Calu3 (cell line): ENCODE results near the gene CPT1B. TPM values are rescaled to one million over a fixed set of nuclear protein-coding genes. Genes with fewer than 3 reads are reported as not detected.

ENCODE experiments used
- BruUV-seq: library from RNA; stranded (reverse); fragments of 400-500 nt; replicated peaks from 2 replicates; lab custom pipeline; 2021; lab: Mats Ljungman, UMichigan
- CTCF ChIA-PET: fragments of 300-600 bp; sonication (Branson Sonifier 250); formaldehyde crosslinking; loops from one replicate; lab custom pipeline; 2022; ENCODE audit warnings: antibody characterized with exemption; lab: Charles Lee
- DNase-seq: peaks from one replicate; pipeline ENCODE4 v3.0.0; 2022
- H3K27ac Mint-ChIP-seq: one replicate; pipeline ENCODE4 v1.8.0; 2022; ENCODE audit warnings: mixed read lengths; ENCODE audit not compliant: unreplicated experiment
- H3K27me3 Mint-ChIP-seq: one replicate; pipeline ENCODE4 v1.8.0; 2022; ENCODE audit warnings: mixed read lengths; ENCODE audit not compliant: unreplicated experiment
- H3K36me3 Mint-ChIP-seq: one replicate; pipeline ENCODE4 v1.8.0; 2022; ENCODE audit warnings: mild to moderate bottlenecking, moderate library complexity, mixed read lengths; ENCODE audit not compliant: insufficient read depth, unreplicated experiment
- H3K4me1 Mint-ChIP-seq: one replicate; pipeline ENCODE4 v1.8.0; 2022; ENCODE audit warnings: mild to moderate bottlenecking, low read depth, mixed read lengths; ENCODE audit not compliant: unreplicated experiment
- H3K4me3 Mint-ChIP-seq: one replicate; pipeline ENCODE4 v1.8.0; 2022; ENCODE audit warnings: mild to moderate bottlenecking, low read depth, moderate library complexity, mixed read lengths; ENCODE audit not compliant: unreplicated experiment
- H3K9me3 Mint-ChIP-seq: one replicate; pipeline ENCODE4 v1.8.0; 2022; ENCODE audit warnings: low read depth, mixed read lengths; ENCODE audit not compliant: unreplicated experiment
- CTCF ChIP-seq: fragments of 200-600 bp; IDR thresholded peaks from one replicate; pipeline ENCODE4 v1.8.0; 2022; ENCODE audit warnings: antibody characterized with exemption; ENCODE audit not compliant: unreplicated experiment
- intact Hi-C: fragments of 100-400 bp; cut with micrococcal nuclease; formaldehyde crosslinking; loops from one replicate; pipeline ENCODE4 v1.10.0; 2022; ENCODE audit not compliant: unreplicated experiment
- total RNA-seq: library from RNA; stranded (reverse); gene quantifications from 2 replicates; pipeline ENCODE4 v1.2.3, GENCODE V29; 2022

Gene CPT1B
- total RNA-seq, 1 experiment from 2014 or later, result 72.6 TPM

GRCh38 chr22:50613291-50613981 is 35.2 kb upstream of the CPT1B start:
- Mint-ChIP-seq H3K27me3 (peaks cover 31% of the 10 kb centered on the region), H3K4me1 (peaks cover 11% of the 10 kb centered on the region), H3K27ac (no peak overlapping the region), H3K4me3 (peak overlapping the region; percentile 24), H3K36me3 (no peaks in the 10 kb centered on the region), H3K9me3 (no peaks in the 10 kb centered on the region)
- DNase-seq, result peak; percentile 61
- intact Hi-C loops, result no loop called here
- CTCF ChIA-PET, result interaction anchor here (1.4 kb wide), 1 partner anchor 88 kb away, joined by 7 read pairs; the partner anchor contains the start of gene SCO2
- TF ChIP-seq CTCF, result no peak
- no TSS peak for BruUV-seq

GRCh38 chr22:50612528-50613221 is 34.4 kb upstream of the CPT1B start:
- Mint-ChIP-seq H3K27ac (no peak overlapping the region), H3K4me1 (peaks cover 11% of the 10 kb centered on the region), H3K27me3 (peaks cover 39% of the 10 kb centered on the region), H3K4me3 (no peak overlapping the region), H3K36me3 (no peaks in the 10 kb centered on the region), H3K9me3 (no peaks in the 10 kb centered on the region)
- no peak for TF ChIP-seq CTCF
- intact Hi-C loops, result no loop called here
- CTCF ChIA-PET, result interaction anchor here (0.6 to 1.4 kb wide), 2 partner anchors 81 to 87 kb away, joined by 3 to 7 read pairs; partner anchors contain the start of gene SCO2
- no TSS peak for BruUV-seq
- DNase-seq, result no peak

GRCh38 chr22:50612168-50612527 is 33.9 kb upstream of the CPT1B start:
- H3K27ac Mint-ChIP-seq, result no peak overlapping the region
- CTCF ChIA-PET, result interaction anchor here (0.6 to 1.4 kb wide), 2 partner anchors 80 to 87 kb away, joined by 3 to 7 read pairs; partner anchors contain the start of gene SCO2
- H3K27me3 Mint-ChIP-seq, result peaks cover 44% of the 10 kb centered on the region
- H3K36me3 Mint-ChIP-seq, result no peaks in the 10 kb centered on the region
- no peak for DNase-seq
- H3K9me3 Mint-ChIP-seq, result no peaks in the 10 kb centered on the region
- no peak for TF ChIP-seq CTCF
- no TSS peak for BruUV-seq
- no peak overlapping the region for H3K4me3 Mint-ChIP-seq
- peaks cover 11% of the 10 kb centered on the region for H3K4me1 Mint-ChIP-seq
- intact Hi-C loops, result no loop called here

- CTCF ChIA-PET, result interaction anchor here (0.6 kb wide), 1 partner anchor 80 kb away, joined by 3 read pairs; no protein-coding TSS in a partner anchor
- Mint-ChIP-seq H3K36me3 (no peaks in the 10 kb centered on the region), H3K4me3 (no peak overlapping the region), H3K27ac (no peak overlapping the region), H3K4me1 (peaks cover 11% of the 10 kb centered on the region), H3K27me3 (peaks cover 50% of the 10 kb centered on the region), H3K9me3 (no peaks in the 10 kb centered on the region)
- no peak for DNase-seq
- BruUV-seq, result no TSS peak
- no peak for TF ChIP-seq CTCF
- intact Hi-C loops, result no loop called here
Observed at GRCh38 chr22:50611341-50612060, 33.3 kb upstream of the CPT1B start.
